GM23338 (cell line): Measurements from ENCODE around the gene RBM19. TPM values are rescaled to one million over a fixed set of nuclear protein-coding genes. Genes with fewer than 3 reads are reported as not detected.

Experiments
- ATAC-seq: fragments of 200-7000 bp; cut with Tn5 transposase; 3 replicates; pipeline ENCODE4 v1.9.1; 2020
- DNase-seq: peaks from one replicate; pipeline ENCODE4 v3.0.0-alpha.2; 2015; ENCODE audit warnings: low spot score
- H2AFZ ChIP-seq: fragments of 200-600 bp; sonication (generic); 2 replicates; pipeline ENCODE4 v1.8.0; 2016; ENCODE audit warnings: antibody characterized with exemption, mild to moderate bottlenecking, moderate library complexity
- H3F3A ChIP-seq: fragments of 200-600 bp; sonication (generic); replicated peaks from 2 replicates; pipeline ENCODE4 v1.8.0; 2017; ENCODE audit warnings: antibody characterized with exemption, mixed run types, low read depth
- H3K27ac ChIP-seq: fragments of 200-600 bp; sonication (generic); 2 replicates; pipeline ENCODE4 v1.6.1; 2016; ENCODE audit warnings: low read depth
- H3K27me3 ChIP-seq: fragments of 200-600 bp; sonication (generic); 2 replicates; pipeline ENCODE4 v1.8.0; 2016; ENCODE audit warnings: mild to moderate bottlenecking, mixed run types, moderate library complexity; ENCODE audit not compliant: insufficient read depth
- H3K36me3 ChIP-seq: fragments of 200-600 bp; sonication (generic); 2 replicates; pipeline ENCODE4 v1.8.0; 2016; ENCODE audit warnings: mild to moderate bottlenecking; ENCODE audit not compliant: insufficient read depth
- H3K4me1 ChIP-seq: fragments of 200-600 bp; sonication (generic); 2 replicates; pipeline ENCODE4 v1.8.0; 2016; ENCODE audit warnings: mild to moderate bottlenecking, moderate library complexity; ENCODE audit not compliant: insufficient read depth
- H3K4me2 ChIP-seq: fragments of 200-600 bp; sonication (generic); 2 replicates; pipeline ENCODE4 v1.7.1; 2017; ENCODE audit warnings: mixed run types
- H3K4me3 ChIP-seq: fragments of 200-600 bp; sonication (generic); 2 replicates; pipeline ENCODE4 v1.6.1; 2016; ENCODE audit warnings: mixed run types
- H3K79me2 ChIP-seq: fragments of 200-600 bp; sonication (generic); replicated peaks from 2 replicates; pipeline ENCODE4 v1.8.0; 2017; ENCODE audit warnings: mild to moderate bottlenecking; ENCODE audit not compliant: insufficient read depth
- H3K9me2 ChIP-seq: fragments of 200-600 bp; sonication (generic); 2 replicates; pipeline ENCODE4 v1.8.0; 2017; ENCODE audit not compliant: insufficient read depth
- H4K20me1 ChIP-seq: fragments of 200-600 bp; sonication (generic); replicated peaks from 2 replicates; pipeline ENCODE4 v1.8.0; 2017; ENCODE audit warnings: mild to moderate bottlenecking; ENCODE audit not compliant: insufficient read depth
- H3K27ac Mint-ChIP-seq: 2 replicates; pipeline ENCODE4 v1.8.0; 2020; ENCODE audit warnings: inconsistent platforms, mild to moderate bottlenecking, moderate library complexity, mixed read lengths
- H3K27me3 Mint-ChIP-seq: 3 replicates; pipeline ENCODE4 v1.8.0; 2022; ENCODE audit warnings: low read depth, mild to moderate bottlenecking, moderate library complexity, mixed read lengths, inconsistent platforms; ENCODE audit not compliant: insufficient read depth, poor library complexity
- H3K36me3 Mint-ChIP-seq: 3 replicates; pipeline ENCODE4 v1.8.0; 2021; ENCODE audit warnings: low read depth, mild to moderate bottlenecking, inconsistent platforms, moderate library complexity, mixed read lengths
- H3K4me1 Mint-ChIP-seq: 3 replicates; pipeline ENCODE4 v1.8.0; 2020; ENCODE audit warnings: mild to moderate bottlenecking, inconsistent platforms, mixed read lengths
- H3K4me3 Mint-ChIP-seq: 3 replicates; pipeline ENCODE4 v1.8.0; 2021; ENCODE audit warnings: moderate library complexity, mild to moderate bottlenecking, inconsistent platforms, mixed read lengths
- H3K9me3 Mint-ChIP-seq: 3 replicates; pipeline ENCODE4 v1.8.0; 2020; ENCODE audit warnings: moderate library complexity, mild to moderate bottlenecking, inconsistent platforms, mixed read lengths
- CTCF ChIP-seq, 2 experiments: fragments of 200-600 bp in 1 of 2; sonication (generic) in 1 of 2; conservative IDR thresholded peaks; 2 replicates each; pipeline versions ENCODE4 v1.5.1 to v1.6.1; 2016 to 2017; ENCODE audit warnings: antibody characterized with exemption in 2 of 2, low read depth in 2 of 2, mild to moderate bottlenecking in 2 of 2, moderate library complexity in 1 of 2
- EZH2 ChIP-seq: fragments of 200-600 bp; sonication (generic); IDR thresholded peaks from one replicate; pipeline ENCODE4 v1.8.0; 2017; ENCODE audit warnings: antibody characterized with exemption, mild to moderate bottlenecking, low read depth; ENCODE audit not compliant: unreplicated experiment
- EZH2phosphoT487 ChIP-seq: fragments of 200-600 bp; sonication (generic); IDR thresholded peaks from one replicate; pipeline ENCODE4 v1.8.1; 2018; ENCODE audit warnings: antibody characterized with exemption; ENCODE audit not compliant: unreplicated experiment
- NANOG ChIP-seq: IDR thresholded peaks from 2 replicates; pipeline ENCODE4 v1.6.1; 2016; ENCODE audit warnings: antibody characterized with exemption, borderline replicate concordance
- POLR2AphosphoS5 ChIP-seq: IDR thresholded peaks from 2 replicates; pipeline ENCODE4 v1.6.1; 2016; ENCODE audit warnings: antibody characterized with exemption, low read depth
- ZNF114 ChIP-seq: fragments of 250-450 bp; sonication (Bioruptor Pico); IDR thresholded peaks from 2 replicates; pipeline ENCODE4 v1.5.0; 2020; ENCODE audit warnings: mild to moderate bottlenecking, moderate library complexity
- ZNF331 ChIP-seq: fragments of 250-450 bp; sonication (Bioruptor Pico); IDR thresholded peaks from 2 replicates; pipeline ENCODE4 v1.5.0; 2020; ENCODE audit warnings: low read depth, mild to moderate bottlenecking, moderate library complexity
- ZNF462 ChIP-seq: fragments of 250-450 bp; sonication (Bioruptor Pico); IDR thresholded peaks from 2 replicates; pipeline ENCODE4 v1.5.0; 2020; ENCODE audit warnings: mild to moderate bottlenecking, moderate library complexity
- polyA plus RNA-seq: library from polyadenylated mRNA; unstranded; fragments of >200 nt; fragmentation: Nextera tagmentation; extraction: Ambion mirVana; gene quantifications from 2 replicates; pipeline ENCODE4 v1.2.1, GENCODE V29; 2016
- total RNA-seq: library from RNA; depleted of rRNA; stranded (reverse); fragments of >200 nt; shearing (Covaris generic); gene quantifications from 2 replicates; pipeline ENCODE4 v1.2.3, GENCODE V29; 2014

RBM19 gene
- total and polyA plus RNA-seq, 2 experiments from 2014 or later: 43.4 to 56.7 TPM

- Mint-ChIP-seq H3K27me3 (peaks cover 11% of the 10 kb centered on the region), H3K4me1 (peaks cover 18% of the 10 kb centered on the region), H3K4me3 (no peak overlapping the region), H3K36me3 (no peaks in the 10 kb centered on the region), H3K9me3 (no peaks in the 10 kb centered on the region), H3K27ac (no peak overlapping the region)
- Histone ChIP-seq H3K4me3 (no peak overlapping the region), H2AFZ (no peak overlapping the region), H3K27me3 (no peaks in the 10 kb centered on the region), H3K9me2 (no peaks in the 10 kb centered on the region), H3F3A (no peaks in the 10 kb centered on the region), H3K4me1 (no peaks in the 10 kb centered on the region), H3K27ac (no peak overlapping the region), H3K79me2 (no peaks in the 10 kb centered on the region), H3K36me3 (no peaks in the 10 kb centered on the region), H4K20me1 (no peaks in the 10 kb centered on the region), H3K4me2 (no peak overlapping the region)
- TF ChIP-seq CTCF (conservative IDR thresholded peaks at IDR 0.05; ENCODE audit: low read depth in 2 of 2) (peak in 1 of 2 experiments; percentile 34; a peak in 2 of 4 replicates), ZNF331 (no peak)
- DNase-seq (no peak), ATAC-seq (peak; percentile 51)
These were observed 167.6 kb downstream of the RBM19 start for GRCh38 chr12:113798552-113798951.

GRCh38 chr12:113797535-113797868, 168.6 kb downstream of the RBM19 start:
- Histone ChIP-seq H3K27me3 (no peaks in the 10 kb centered on the region), H3K9me2 (no peaks in the 10 kb centered on the region), H3K79me2 (no peaks in the 10 kb centered on the region), H2AFZ (no peak overlapping the region), H3F3A (no peaks in the 10 kb centered on the region), H3K4me3 (no peak overlapping the region), H3K4me2 (no peak overlapping the region), H4K20me1 (no peaks in the 10 kb centered on the region), H3K27ac (no peak overlapping the region), H3K4me1 (no peaks in the 10 kb centered on the region), H3K36me3 (no peaks in the 10 kb centered on the region)
- ATAC-seq (no peak), DNase-seq (no peak)
- Mint-ChIP-seq H3K4me1 (peaks cover 15% of the 10 kb centered on the region), H3K4me3 (no peak overlapping the region), H3K27ac (no peak overlapping the region), H3K27me3 (peaks cover 11% of the 10 kb centered on the region), H3K36me3 (no peaks in the 10 kb centered on the region), H3K9me3 (no peaks in the 10 kb centered on the region)
- no peak for TF ChIP-seq EZH2

GRCh38 chr12:113796852-113797534, 169.1 kb downstream of the RBM19 start:
- no peaks in the 10 kb centered on the region for H3K27me3 ChIP-seq

More at GRCh38 chr12:113796852-113797534, 169.1 kb downstream of the RBM19 start:
- peaks cover 15% of the 10 kb centered on the region for H3K4me1 Mint-ChIP-seq
- Histone ChIP-seq H2AFZ (no peak overlapping the region), H3K9me2 (no peaks in the 10 kb centered on the region), H3K4me2 (no peak overlapping the region), H3F3A (no peaks in the 10 kb centered on the region), H3K4me3 (no peak overlapping the region), H3K79me2 (no peaks in the 10 kb centered on the region), H4K20me1 (no peaks in the 10 kb centered on the region), H3K27ac (no peak overlapping the region), H3K36me3 (no peaks in the 10 kb centered on the region), H3K4me1 (no peaks in the 10 kb centered on the region)
- H3K27me3 Mint-ChIP-seq: peaks cover 11% of the 10 kb centered on the region
- TF ChIP-seq POLR2AphosphoS5: no peak
- TF ChIP-seq EZH2phosphoT487: no peak
- no peak for TF ChIP-seq ZNF114
- no peak for TF ChIP-seq ZNF462 (CRISPR knock-in tag)
- TF ChIP-seq NANOG: no peak
- H3K36me3 Mint-ChIP-seq: no peaks in the 10 kb centered on the region
- H3K27ac Mint-ChIP-seq: no peak overlapping the region
- no peak overlapping the region for H3K4me3 Mint-ChIP-seq
- no peaks in the 10 kb centered on the region for H3K9me3 Mint-ChIP-seq
- no peak for DNase-seq
- ATAC-seq: no peak
